HG03196 (cell line): Measurements from ENCODE around the gene GNAT2.

Experiments used
- ATAC-seq: cut with Tn5 transposase; IDR thresholded peaks from one replicate; pipeline ENCODE4 v1.9.1; 2021; ENCODE audit not compliant: unreplicated experiment

The GNAT2 gene

GRCh38 chr1:109628540-109629321, 9.3 kb upstream of the GNAT2 start:
- ATAC-seq, result no peak

GRCh38 chr1:109627692-109628399, 8.4 kb upstream of the GNAT2 start:
- ATAC-seq, result no peak

DNA sequence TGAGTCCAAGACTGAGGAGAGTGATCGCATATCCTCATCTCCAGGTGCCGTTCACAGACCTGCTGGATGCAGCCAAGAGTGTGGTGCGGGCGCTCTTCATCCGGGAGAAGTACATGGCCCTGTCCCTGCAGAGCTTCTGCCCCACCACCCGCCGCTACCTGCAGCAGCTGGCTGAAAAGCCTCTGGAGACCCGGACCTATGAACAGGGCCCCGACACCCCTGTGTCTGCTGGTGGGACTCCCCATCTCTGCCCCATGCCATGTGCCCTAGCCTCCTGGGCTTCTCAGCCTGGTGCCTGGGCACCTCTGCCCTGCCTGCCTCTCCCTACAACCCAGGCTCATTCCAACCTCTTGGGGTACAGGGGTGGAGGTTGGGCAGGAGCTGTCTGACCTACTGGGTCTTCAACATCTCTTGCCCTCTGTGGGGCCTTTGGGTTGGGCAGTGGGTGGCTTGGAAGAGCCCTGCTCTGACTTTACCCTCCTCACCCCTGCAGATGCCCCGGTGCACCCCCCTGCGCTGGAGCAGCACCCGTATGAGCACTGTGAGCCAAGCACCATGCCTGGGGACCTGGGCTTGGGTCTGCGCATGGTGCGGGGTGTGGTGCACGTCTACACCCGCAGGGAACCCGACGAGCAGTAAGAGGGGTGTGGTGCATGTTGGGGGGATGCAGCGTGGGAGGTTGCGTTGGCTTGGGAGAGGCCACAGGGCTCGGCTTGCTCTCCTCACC, 7.4 kb upstream of the GNAT2 start:
- ATAC-seq, result no peak

GRCh38 chr1:109625601-109626560, 6.5 kb upstream of the GNAT2 start:
- no peak for ATAC-seq

DNA sequence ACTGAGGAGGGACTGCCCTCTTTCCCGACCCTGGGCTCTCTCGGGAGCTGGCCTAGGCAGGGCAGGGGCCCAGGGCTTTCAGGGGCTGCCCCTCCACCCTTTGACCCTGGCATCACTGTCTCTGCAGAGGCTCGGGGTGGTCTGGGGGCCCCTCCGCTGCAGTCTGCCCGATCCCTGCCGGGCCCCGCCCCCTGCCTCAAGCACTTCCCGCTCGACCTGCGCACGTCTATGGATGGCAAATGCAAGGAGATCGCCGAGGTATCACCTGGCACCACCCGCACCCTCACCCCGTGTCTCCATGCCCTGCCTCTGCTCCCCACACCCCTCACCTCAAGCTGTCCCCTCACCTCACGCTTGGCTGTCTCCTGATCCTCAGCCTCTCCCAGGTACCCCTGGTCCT, 5.8 kb upstream of the GNAT2 start:
- ATAC-seq, result no peak

GRCh38 chr1:109624201-109625010, 5.0 kb upstream of the GNAT2 start:
- peak; percentile 24 for ATAC-seq

- ATAC-seq, result no peak
These were observed 4.3 kb upstream of the GNAT2 start for GRCh38 chr1:109623601-109624161.

GRCh38 chr1:109622895-109623294, 3.5 kb upstream of the GNAT2 start:
- ATAC-seq, result no peak

DNA sequence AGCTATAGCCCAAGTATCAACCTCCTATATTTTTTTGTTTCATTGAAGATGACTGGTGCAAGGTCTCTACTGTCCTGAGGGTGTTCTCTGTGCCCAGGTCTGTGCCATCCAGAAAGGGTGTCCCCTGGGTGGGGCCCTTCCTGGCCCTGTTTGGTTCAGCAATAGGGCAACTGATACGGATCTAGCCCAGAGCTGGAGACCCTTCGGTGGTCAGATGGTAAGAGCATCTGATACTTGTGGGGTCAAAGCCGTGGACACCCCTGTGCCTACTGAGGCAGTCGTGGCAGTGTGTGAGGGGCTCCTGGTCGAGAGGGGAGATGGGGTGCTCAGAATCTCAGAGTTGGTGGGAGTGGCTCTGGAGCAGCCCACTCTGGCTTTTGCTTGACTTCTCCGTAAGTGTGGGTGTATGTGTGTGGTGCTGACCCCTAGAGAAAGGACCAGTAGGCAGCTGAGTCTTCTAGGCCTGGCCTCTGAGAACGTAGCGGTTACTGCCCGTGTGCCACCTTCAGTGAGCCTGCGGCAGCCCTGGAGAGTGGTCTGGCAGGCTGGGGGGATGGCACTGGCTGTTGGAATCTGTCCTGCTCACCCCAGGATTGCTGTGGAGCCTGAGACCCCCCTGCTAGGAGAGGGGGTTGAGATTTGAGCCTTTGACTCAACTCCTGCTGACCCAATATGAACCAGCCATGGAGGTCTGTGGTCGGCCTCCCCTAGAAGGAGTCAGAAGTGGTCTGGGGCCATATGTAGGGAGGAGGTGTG, 2.9 kb upstream of the GNAT2 start:
- ATAC-seq, result no peak

DNA sequence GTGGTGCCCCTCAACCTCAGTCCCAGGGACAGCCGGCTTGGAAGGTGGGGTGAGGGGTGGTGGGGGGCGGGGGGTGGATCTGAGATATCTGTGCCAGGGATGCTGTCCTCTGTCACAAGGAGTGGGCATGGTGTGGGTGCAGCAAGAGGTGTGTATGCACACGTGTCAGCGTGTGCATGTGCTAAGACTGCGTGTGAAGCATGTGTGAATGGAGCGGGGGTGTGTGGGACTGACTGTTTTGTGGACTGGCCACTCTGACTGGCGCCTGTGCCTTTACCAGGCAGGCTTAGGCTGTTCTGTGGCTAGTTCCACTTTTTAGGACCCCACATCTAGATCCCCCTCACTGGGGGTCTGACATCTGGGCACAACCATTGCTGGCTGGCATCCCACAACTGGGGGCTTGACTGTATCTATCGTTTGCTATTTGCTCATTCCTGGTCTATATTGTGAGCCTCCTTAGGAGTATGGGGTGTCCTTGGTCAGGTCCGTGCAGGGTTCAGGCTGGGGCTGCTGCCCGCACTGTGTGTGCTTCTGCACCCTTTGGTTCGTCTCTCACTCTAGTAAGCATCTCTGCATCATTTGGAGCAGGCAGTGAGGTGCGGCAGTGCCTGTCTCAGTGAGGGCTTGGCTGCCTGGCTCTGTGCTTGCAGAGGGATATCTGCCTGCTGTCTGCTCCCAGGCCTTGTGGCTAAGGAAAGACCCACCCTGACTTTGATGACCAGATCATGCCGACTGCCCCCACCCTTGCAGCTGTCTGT, 2.1 kb upstream of the GNAT2 start:
- no peak for ATAC-seq

- peak; percentile 60 for ATAC-seq
These were observed 1.4 kb upstream of the GNAT2 start for GRCh38 chr1:109620841-109621286.

- ATAC-seq, result no peak
These were observed 980 bp upstream of the GNAT2 start for GRCh38 chr1:109620401-109620791.

GRCh38 chr1:109618661-109619575, 498 bp downstream of the GNAT2 start:
- ATAC-seq, result no peak

DNA sequence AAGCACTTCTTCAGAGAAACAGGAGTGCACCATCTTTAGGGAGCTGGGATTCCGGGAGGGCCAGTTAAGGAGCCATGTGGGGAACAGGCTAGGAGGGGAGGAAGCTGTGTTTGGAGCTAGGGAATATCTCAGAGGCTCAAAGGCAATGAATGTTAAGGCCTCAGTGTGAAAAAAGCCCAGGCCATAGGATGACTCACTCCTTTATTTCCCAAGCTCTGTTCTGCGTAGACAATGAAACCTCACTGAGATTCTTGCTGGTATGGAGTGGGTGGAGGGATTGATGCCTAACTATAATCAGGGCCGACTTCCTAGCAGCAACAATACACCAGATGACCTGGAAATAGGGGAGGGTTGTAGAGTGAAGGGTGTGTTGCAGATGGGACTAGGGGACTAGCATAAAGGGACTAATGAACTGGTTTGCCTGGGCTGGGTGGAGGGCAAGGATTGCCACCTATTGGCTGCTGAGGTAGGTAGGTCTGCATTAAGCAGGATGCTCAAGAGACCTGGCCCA, 2.1 kb downstream of the GNAT2 start:
- no peak for ATAC-seq

GRCh38 chr1:109616391-109616790, 3.0 kb downstream of the GNAT2 start:
- no peak for ATAC-seq

GRCh38 chr1:109615879-109616278, 3.5 kb downstream of the GNAT2 start:
- ATAC-seq, result no peak
